Fibroblast of mammary gland (primary cell): ENCODE results near the gene PDE4B.

Source experiments
- DNase-seq: peaks from one replicate; pipeline ENCODE4 v3.0.0-alpha.2; 2010; ENCODE audit warnings: low read depth
- H3K4me3 ChIP-seq: 2 replicates; pipeline ENCODE4 v1.5.1; 2011; ENCODE audit warnings: low read depth, mild to moderate bottlenecking, low read length, moderate library complexity; ENCODE audit not compliant: control insufficient read depth
- CTCF ChIP-seq: conservative IDR thresholded peaks from 2 replicates; pipeline ENCODE4 v1.5.1; 2011; ENCODE audit warnings: low read depth, low read length, inconsistent platforms; ENCODE audit not compliant: control insufficient read depth, insufficient read depth

PDE4B gene

DNA sequence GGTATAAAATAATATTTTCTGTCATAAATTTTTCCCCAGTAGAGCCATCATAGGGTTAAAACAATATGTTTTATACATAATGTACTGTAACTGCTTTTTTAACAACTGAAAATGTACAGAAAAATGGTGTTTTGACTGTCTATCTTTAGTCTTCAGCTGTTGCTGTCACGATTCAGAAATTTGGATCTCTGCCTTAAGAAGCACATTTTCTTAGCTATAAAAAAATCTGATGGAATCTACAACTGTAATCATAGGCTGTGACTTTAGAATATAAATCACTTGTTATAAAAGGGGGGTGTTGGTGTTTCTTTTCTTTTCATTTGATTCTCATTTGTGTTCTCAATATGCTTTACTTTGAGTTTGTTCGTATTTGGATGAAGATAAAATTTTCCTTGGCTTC lies 187.5 kb downstream of the PDE4B start:
- no peak overlapping the region for H3K4me3 ChIP-seq
- no peak for DNase-seq
- no peak for TF ChIP-seq CTCF

DNA sequence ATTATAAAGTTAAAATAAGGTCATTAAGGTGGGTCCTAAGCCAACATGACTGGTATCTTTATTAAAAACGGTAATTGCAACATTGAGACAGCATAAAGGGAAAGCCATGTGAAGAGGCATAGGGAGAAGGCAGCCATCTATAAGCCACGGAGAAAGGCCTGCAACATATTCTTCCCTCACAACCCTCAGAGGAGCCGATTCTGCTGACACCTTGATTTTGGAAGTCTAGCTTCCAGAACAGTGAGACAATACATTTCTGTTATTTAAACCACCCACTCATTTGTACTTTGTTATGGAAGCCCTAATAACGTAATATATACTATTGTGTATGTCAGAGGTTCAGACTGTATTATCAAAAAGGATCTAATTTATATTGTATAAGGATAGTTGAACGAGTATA lies 190.8 kb downstream of the PDE4B start:
- H3K4me3 ChIP-seq: no peak overlapping the region
- no peak for DNase-seq
- no peak for TF ChIP-seq CTCF

DNA sequence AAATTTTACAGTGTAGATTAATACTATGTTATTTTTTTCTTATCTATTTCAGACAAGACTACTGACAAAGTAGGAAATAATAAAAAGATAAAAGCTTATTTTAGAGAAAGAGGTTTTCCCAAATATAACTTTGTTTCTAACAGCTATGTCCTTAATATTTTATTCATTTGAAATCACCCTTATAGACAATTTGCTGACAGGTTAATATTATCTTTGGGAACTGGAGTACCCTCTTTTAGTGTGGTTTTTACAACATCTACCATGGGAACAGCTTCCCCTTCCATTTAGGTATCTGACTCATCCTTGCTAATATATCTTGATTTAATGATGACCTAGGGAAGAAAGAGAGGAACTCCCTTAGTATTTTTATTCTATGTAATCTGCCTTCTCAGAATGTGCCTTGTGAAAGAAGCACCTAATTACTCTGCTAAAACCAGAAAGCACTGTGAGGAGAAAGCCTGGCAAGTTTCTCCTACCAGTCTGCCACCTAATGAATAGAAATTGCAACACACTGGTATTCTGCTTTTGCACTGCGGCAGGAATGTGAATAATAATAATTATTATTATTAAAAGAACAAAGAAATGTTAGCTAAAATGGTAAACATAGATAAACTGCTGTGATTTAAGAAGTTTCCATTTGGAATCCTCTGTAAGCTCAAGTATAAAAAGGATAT lies 192.8 kb downstream of the PDE4B start:
- H3K4me3 ChIP-seq: no peak overlapping the region
- TF ChIP-seq CTCF: no peak
- DNase-seq: no peak

GRCh38 chr1:65986146-65986545 lies 193.5 kb downstream of the PDE4B start:
- TF ChIP-seq CTCF: no peak
- H3K4me3 ChIP-seq: no peak overlapping the region
- DNase-seq: no peak

DNA sequence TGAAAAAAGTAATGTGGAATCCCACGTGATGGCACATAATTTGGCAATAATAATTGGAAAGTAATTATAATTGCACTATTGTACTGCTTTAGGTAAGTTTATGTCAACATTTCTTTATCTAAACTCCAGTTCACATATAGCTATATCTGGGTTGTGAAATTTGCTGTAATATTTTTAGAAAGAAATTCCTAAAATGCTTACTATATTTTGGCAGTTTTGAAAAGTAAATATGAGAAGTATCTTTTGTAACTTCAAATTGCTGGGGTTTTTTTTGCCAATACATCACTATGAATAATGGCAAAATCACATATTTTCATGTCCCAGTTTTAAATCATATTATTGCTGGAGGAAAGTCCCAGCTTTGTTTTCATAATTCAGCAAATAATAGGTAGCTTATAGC lies 197.5 kb downstream of the PDE4B start:
- no peak for DNase-seq
- TF ChIP-seq CTCF: no peak
- no peak overlapping the region for H3K4me3 ChIP-seq

- no peak overlapping the region for H3K4me3 ChIP-seq
- DNase-seq: no peak
- no peak for TF ChIP-seq CTCF
Observed at GRCh38 chr1:65991694-65992093, 199.0 kb downstream of the PDE4B start.

GRCh38 chr1:65992165-65992821 lies 199.6 kb downstream of the PDE4B start:
- H3K4me3 ChIP-seq: no peak overlapping the region
- no peak for TF ChIP-seq CTCF
- no peak for DNase-seq
